ENCODE measurements around the gene HSPA13.
"Not testable (repeated sequence)": the region's sequence is repeated elsewhere in the genome, so short reads cannot be mapped to it uniquely, and the experiment has no call there.

The HSPA13 gene, protein sequence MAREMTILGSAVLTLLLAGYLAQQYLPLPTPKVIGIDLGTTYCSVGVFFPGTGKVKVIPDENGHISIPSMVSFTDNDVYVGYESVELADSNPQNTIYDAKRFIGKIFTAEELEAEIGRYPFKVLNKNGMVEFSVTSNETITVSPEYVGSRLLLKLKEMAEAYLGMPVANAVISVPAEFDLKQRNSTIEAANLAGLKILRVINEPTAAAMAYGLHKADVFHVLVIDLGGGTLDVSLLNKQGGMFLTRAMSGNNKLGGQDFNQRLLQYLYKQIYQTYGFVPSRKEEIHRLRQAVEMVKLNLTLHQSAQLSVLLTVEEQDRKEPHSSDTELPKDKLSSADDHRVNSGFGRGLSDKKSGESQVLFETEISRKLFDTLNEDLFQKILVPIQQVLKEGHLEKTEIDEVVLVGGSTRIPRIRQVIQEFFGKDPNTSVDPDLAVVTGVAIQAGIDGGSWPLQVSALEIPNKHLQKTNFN
- total RNA-seq: 84.9 to 85.9 reads per million in 2 donors

DNA sequence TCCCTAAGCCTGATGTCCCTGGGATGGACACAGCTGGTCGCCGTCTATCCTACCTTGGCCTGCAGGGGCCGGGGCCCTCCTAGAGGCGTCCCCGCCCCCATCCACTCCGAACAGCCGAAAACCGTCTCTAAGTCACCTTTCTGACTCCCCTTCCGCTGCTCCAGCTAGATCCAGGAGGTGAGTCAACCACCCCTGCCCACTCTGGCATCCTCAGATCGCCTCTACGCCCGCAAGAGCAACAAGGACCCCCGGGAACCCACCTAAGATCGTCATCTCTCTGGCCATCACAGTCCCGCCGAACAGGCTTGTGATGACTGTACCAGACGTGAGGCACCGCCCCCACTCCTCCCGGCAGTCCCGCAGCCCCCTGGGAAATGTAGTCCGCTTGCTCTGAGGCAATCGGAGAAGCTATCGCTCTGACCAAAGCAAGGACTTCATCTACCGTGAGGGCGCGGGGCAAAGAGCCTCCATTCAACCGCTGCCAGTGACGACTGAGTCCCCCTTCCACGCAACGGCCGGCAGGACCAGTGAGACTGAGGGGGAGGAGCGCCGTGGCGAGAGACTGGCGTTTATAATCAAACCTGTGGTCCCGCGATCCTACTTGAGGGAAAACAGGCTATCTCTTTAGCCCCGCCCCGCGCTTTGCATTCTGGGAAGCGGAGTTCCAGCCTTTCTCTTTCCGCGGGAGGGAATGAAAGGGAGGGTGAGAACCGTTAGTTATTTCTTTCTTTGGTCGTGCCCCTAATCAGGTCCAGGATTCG lies at the start of gene HSPA13:
Gene HSPA13, minus strand, starts transcription at position 312 of the 761 bp plus-strand sequence. Its CDS starts 27 bp downstream, at position 285.
- DNase-seq: peak; percentile 98

DNA sequence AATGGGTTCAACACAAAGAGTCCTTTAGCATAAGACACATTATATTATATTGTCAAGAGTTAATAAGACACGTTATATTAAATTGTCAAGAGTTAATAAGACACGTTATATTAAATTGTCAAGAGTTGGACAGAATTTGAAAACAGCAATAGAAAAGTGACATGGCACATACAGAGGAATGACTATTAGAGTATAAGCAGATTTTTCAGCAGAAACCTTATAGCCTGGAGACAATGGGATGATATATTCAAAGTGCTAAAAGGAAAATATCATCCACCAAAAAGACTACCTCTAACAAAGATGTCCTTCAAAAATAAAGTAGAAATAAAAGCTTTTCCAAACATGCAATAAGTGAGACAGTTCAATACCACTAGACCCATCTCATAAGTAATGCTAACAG lies 36.0 kb upstream of the HSPA13 start:
- DNase-seq: no peak

DNA sequence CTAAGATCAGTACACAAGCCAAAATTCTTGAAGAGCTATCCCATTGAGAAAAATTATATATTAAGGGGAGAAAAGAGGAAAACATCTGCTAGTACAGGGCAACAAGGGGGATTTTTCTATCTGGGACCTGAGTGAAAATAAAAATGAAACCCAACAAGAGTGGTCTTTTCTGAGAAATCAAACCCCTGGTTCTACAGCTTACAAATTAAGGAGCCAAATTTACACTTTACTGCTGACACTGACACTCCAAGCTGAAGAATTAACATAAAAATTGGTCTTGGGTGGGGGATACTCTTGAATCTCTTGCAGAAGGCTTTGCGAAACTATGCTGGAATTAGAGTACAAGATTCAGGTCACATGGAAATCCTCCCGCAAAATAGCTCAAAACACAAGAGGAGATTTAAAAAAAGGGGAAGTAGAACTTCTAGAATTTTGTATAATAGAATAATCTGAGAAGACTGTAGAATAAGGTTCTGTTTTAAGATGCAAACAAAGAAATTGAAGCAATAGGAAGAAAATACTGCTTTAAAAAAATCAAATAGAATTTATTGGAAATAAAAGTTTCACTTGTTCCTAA lies 32.1 kb upstream of the HSPA13 start:
- no peak for DNase-seq

- no peak for DNase-seq
Observed at GRCh38 chr21:14405962-14406361, 23.0 kb upstream of the HSPA13 start.

- DNase-seq: no peak
Observed at GRCh38 chr21:14405225-14405624, 22.3 kb upstream of the HSPA13 start.

DNA sequence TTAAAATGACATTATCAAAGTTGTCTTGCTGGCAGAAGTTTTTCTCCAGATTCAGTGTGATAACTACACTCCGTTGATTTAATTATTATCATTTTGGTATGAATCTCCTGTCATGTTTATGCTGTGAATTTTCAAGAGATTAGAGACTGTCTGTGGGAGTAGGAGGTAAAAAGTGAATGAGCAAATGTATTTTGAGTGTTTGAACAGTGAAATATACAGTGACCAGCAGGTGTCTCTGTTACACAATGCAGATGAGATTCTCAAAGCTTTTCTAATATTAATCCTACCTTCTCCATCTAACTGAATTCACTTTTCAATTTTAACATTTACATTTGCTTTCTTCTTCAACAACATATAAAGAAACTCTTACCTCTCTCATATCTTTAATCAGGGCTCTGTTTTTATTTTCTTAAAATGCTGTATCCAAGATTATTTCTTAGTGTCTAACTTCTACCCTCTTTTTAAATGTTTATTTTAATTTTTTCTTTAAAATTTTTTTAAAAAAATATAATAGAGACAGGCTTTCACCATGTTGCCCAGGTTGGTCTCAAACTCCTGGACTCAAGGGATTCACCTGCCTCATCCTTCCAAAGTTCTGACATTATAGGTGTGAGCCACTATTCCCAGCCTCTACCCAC lies 20.9 kb upstream of the HSPA13 start:
- no peak for DNase-seq

GRCh38 chr21:14401217-14401616 lies 18.3 kb upstream of the HSPA13 start:
- DNase-seq: no peak

DNA sequence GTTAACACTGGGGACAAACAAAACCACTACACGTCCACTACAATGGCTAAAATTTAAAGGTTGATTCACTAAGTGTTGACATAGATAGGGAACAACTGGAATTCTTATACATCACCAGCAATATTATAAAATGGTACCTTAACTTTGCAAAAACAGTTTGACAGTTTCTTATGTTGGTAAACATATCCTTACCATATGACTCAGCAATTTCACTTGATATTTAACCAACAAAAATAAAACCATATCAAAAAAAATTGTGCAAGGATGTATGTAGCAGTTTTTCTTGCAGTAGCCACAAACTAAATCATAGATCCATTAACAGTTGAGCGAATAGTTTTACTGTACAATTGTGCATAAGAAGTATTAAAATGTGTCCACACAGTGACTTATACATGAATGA lies 5.3 kb upstream of the HSPA13 start:
- no peak for DNase-seq

DNA sequence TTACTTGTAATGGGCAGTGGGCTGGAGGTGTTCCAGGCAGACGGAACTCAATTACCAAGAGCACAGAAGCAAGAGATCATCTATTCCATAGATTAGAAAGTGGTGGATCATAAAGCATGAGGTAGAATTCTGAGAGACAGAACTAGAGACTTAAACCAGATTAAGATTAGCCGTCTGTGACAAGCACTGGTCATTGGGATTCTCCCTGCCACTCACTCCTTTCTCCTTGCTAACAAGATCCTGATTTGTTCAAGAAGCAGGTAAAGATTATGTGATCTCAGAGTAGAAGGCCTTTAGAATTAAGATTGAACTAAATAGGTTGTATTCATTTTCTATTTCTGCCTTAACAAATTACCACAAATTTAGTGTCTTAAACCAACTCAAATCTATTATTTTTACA lies 1.5 kb upstream of the HSPA13 start:
- DNase-seq: no peak

DNA sequence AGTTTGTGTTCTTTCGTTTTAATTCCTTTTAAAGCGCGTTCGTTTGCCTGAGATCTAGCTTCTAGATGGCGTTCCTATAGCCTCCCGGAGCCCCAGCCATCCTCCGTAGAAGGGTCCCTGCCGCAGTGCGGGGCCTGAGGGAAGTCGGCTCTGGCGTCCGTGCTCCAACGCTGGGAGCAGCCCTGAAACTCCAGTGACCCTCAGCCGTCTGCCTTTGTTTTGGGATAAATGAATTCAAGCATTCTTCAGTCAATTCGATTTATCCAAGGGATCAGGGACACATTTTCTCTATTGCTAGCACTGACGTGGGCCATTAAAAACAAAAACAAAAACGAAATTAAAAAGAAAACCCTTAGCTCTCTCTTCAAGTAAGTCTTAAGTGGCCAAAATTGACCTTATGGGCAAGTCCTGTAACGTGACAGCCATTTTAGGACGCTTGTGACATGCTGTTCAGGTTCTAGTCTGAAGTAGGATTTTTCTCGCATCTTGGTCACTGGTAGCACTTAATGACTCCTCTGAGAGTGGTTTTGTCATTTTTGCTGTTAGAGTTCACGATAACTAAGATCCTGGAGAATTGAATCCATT lies 742 bp upstream of the HSPA13 start:
- DNase-seq: no peak

GRCh38 chr21:14382486-14382834 lies 486 bp downstream of the HSPA13 start:
- no peak for DNase-seq

DNA sequence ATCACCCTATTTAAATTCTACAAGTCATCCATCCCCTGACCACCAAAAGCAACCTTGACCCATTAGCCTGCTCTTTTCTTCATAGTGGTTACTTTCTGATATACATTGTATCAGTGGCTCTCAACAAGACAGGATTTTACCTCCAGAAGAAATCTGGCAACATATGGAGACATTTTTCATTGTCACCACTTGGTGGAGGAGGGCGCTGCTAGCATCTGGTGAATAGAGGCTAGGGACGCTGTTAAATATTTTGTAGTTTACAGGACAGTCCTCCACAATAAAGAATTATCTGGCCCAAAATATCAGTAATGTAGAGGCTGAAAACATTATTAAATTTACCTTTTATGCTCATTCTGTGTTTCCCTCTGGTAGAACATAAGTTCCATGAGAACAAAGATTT lies 6.1 kb downstream of the HSPA13 start:
- no peak for DNase-seq

DNA sequence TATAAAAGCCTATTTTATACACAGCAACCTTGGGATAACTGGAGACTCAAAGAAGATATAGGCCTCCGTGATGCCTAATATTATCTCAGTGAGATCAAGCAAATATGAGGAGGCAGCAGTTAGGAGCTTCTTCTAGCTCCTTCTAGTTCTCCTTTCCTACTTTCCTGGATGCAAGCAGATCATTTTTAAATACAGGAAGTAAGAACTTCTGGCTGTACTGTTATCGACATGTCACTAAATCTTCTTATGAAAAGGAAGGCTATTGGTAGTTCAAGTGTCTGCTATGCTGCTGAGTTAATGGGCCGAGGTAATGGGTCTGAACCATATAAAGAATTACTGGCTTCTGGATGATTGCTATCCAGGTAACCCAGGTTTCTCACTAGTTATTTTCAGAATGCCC lies 15.9 kb downstream of the HSPA13 start:
- no peak for DNase-seq

GRCh38 chr21:14361958-14362357 lies 21.0 kb downstream of the HSPA13 start:
- no peak for DNase-seq

GRCh38 chr21:14358775-14359174 lies 24.2 kb downstream of the HSPA13 start:
- DNase-seq: no peak

DNA sequence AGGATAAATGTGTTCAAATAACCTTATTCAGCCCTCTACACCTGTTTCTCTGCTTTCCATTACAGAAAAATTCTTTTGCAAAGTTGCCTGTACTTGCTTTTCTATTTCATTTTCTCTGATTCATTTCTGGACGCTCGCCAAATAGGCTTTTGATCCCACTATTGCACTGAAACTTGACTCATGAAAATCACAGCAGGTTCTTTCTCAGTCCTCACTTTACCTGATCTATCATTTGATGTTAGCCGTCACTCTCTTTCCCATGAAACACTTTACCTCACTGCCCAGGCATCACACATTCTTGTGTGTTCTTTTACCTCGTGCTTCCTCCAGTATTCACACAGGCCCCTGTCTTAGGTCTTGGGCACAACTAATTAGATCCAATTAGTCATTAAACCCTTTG lies 26.2 kb downstream of the HSPA13 start:
- no peak for DNase-seq

GRCh38 chr21:14354515-14354914 lies 28.4 kb downstream of the HSPA13 start:
- DNase-seq: no peak

GRCh38 chr21:14353726-14354125 lies 29.2 kb downstream of the HSPA13 start:
- DNase-seq: no peak

DNA sequence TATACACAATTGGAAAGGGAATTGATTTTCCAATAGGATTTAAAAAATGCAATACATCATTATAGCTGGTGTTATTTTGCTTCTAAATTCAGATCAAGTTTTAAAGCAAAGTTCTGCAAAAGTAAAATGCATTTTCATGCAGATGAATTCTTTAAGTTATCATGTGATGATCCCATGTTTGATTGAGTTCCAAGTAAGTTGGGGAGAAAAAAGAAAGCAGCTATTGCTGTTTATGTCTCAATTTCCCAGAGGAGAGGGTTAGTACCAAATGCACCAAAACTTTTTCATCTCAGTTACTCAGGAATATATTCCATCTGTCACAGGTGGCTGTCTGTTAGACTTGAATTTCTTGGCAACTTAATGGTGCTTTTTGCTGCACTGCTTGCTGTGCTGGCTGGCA lies 29.7 kb downstream of the HSPA13 start:
- no peak for DNase-seq

- DNase-seq: not testable (repeated sequence)
Observed at GRCh38 chr21:14327346-14327745, 55.6 kb downstream of the HSPA13 start.

GRCh38 chr21:14325595-14325994 lies 57.4 kb downstream of the HSPA13 start:
- DNase-seq: no peak

Data from T-helper 9 cell (primary cell).